ENCODE data around the gene RBX1.

DNA sequence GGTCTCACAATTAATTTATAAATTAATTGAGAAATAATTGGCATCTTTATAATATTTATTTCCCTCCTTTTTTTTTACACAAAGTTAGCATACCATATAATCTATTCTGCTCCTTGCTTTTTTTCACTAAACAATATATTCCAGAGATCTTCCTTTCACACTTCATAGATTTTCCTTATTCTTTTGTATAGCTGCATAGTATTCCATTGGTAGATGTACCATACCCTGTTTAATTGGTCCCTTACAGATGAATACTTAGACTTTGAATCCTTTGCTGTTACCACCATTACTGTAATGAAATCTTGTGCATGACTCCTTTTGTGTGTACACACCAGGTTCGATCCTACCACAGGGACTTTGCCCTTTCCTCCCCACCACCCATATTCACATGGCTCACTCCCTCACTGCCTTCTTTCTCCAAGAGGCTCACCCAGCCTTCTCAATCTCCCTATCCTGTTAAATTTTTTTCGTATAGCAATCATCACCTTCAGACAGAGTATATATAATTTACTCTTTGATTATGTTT, 48.9 kb downstream of the RBX1 start:
- TF ChIP-seq, protein P1, sequence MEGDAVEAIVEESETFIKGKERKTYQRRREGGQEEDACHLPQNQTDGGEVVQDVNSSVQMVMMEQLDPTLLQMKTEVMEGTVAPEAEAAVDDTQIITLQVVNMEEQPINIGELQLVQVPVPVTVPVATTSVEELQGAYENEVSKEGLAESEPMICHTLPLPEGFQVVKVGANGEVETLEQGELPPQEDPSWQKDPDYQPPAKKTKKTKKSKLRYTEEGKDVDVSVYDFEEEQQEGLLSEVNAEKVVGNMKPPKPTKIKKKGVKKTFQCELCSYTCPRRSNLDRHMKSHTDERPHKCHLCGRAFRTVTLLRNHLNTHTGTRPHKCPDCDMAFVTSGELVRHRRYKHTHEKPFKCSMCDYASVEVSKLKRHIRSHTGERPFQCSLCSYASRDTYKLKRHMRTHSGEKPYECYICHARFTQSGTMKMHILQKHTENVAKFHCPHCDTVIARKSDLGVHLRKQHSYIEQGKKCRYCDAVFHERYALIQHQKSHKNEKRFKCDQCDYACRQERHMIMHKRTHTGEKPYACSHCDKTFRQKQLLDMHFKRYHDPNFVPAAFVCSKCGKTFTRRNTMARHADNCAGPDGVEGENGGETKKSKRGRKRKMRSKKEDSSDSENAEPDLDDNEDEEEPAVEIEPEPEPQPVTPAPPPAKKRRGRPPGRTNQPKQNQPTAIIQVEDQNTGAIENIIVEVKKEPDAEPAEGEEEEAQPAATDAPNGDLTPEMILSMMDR (conservative IDR thresholded peaks at IDR 0.05; ENCODE audit: low read length) = no peak
- TF ChIP-seq EZH2phosphoT487 (IDR thresholded peaks at IDR 0.05; ENCODE audit: borderline replicate concordance) = no peak
